Ovary (tissue), 3 donors: ENCODE data around the gene ERCC6L2.

ENCODE experiments used
- CTCF ChIP-seq, 3 donors: fragments of 450-650 bp in 2 of 3; fragments of 200-600 bp in 1 of 3; IDR thresholded peaks; one replicate each; pipeline versions ENCODE4 v1.5.1 to v1.8.0; 2016 to 2022; ENCODE audit warnings: antibody characterized with exemption in 3 of 3, mild to moderate bottlenecking in 1 of 3
- EP300 ChIP-seq: sonication (generic); formaldehyde crosslinking; IDR thresholded peaks from one replicate; pipeline ENCODE4 v1.6.1; 2017; ENCODE audit warnings: antibody characterized with exemption
- POLR2A ChIP-seq: fragments of 450-650 bp; IDR thresholded peaks from one replicate; pipeline ENCODE4 v1.6.1; 2017; ENCODE audit warnings: antibody characterized with exemption, mild to moderate bottlenecking, moderate library complexity
- donor health status: DM: no; HTN: no; CAD: no.

DNA sequence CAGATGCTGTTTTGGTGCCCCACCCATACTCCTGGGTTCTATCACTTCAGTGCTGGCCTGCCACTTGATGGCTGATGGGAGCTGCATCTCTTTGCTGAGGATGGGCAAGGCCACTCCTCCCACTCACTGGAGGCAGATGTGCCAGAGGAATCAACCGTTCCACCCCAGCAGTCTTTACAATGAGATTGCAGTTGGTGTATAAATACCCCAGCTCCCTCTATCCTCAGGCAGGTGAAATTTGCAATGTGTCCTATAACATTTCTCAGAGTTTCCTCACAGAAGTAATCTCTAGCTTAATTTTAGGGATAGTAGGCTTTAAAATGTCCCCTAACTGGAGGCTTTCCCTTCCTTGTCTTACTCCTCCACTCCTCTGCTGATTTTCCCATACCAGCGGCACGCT lies 36.5 kb upstream of the ERCC6L2 start:
- TF ChIP-seq CTCF (IDR thresholded peaks at IDR 0.05): no peak
- TF ChIP-seq POLR2A: no peak
- no peak for TF ChIP-seq EP300
